OCI-LY7 (cell line): ENCODE measurements around the gene NPHP3. TPM values are rescaled to one million over a fixed set of nuclear protein-coding genes. Genes with fewer than 3 reads are reported as not detected.

Experiments
- BruUV-seq: library from RNA; stranded (reverse); fragments of 400-500 nt; replicated peaks from 2 replicates; lab custom pipeline; 2021; lab: Mats Ljungman, UMichigan
- CTCF ChIA-PET: fragments of 300-600 bp; sonication (Branson Sonifier 250); formaldehyde crosslinking; loops from one replicate; lab custom pipeline; 2022; ENCODE audit warnings: antibody characterized with exemption; ENCODE audit not compliant: unreplicated experiment; lab: Charles Lee
- POLR2A ChIA-PET: fragments of 300-600 bp; sonication (Branson Sonifier 250); formaldehyde crosslinking; loops from one replicate; lab custom pipeline; 2022; ENCODE audit warnings: antibody characterized with exemption; lab: Charles Lee
- DNase-seq: peaks from one replicate; pipeline ENCODE4 v3.0.0-alpha.2; 2015; ENCODE audit warnings: low spot score
- H2AFZ ChIP-seq: fragments of 200-600 bp; sonication (generic), shearing (Covaris generic); 2 replicates; pipeline ENCODE4 v1.6.1; 2014; ENCODE audit warnings: mild to moderate bottlenecking, antibody characterized with exemption, low read length, moderate library complexity
- H3K27ac ChIP-seq: fragments of 200-600 bp; sonication (generic); 2 replicates; pipeline ENCODE4 v1.5.1; 2014; ENCODE audit warnings: mixed run types, low read depth, mild to moderate bottlenecking, moderate library complexity, low read length, inconsistent platforms; ENCODE audit not compliant: poor library complexity, severe bottlenecking
- H3K36me3 ChIP-seq: fragments of 200-600 bp; sonication (generic); 2 replicates; pipeline ENCODE4 v1.6.1; 2014; ENCODE audit warnings: mild to moderate bottlenecking, antibody characterized with exemption, low read length, moderate library complexity, mixed read lengths; ENCODE audit not compliant: insufficient read depth
- H3K4me1 ChIP-seq: fragments of 200-600 bp; sonication (generic); 2 replicates; pipeline ENCODE4 v1.5.1; 2014; ENCODE audit warnings: mild to moderate bottlenecking, low read length; ENCODE audit not compliant: insufficient read depth, poor library complexity, severe bottlenecking
- H3K4me2 ChIP-seq: fragments of 200-600 bp; sonication (generic); 2 replicates; pipeline ENCODE4 v1.6.1; 2014; ENCODE audit warnings: mild to moderate bottlenecking, low read length
- H3K4me3 ChIP-seq: fragments of 200-600 bp; sonication (generic); 2 replicates; pipeline ENCODE4 v1.5.1; 2014; ENCODE audit warnings: mild to moderate bottlenecking, low read depth, low read length; ENCODE audit not compliant: poor library complexity, severe bottlenecking
- H3K79me2 ChIP-seq: fragments of 200-600 bp; sonication (generic); 2 replicates; pipeline ENCODE4 v1.6.1; 2016; ENCODE audit warnings: low read depth, mild to moderate bottlenecking, low read length, moderate library complexity, mixed read lengths; ENCODE audit not compliant: insufficient read depth
- H3K9me2 ChIP-seq: fragments of 200-600 bp; sonication (generic); 2 replicates; pipeline ENCODE4 v1.6.1; 2016; ENCODE audit warnings: mild to moderate bottlenecking, low read length, mixed read lengths; ENCODE audit not compliant: insufficient read depth
- H3K9me3 ChIP-seq: fragments of 200-600 bp; sonication (generic); 2 replicates; pipeline ENCODE4 v1.6.1; 2014; ENCODE audit warnings: mild to moderate bottlenecking, mixed run types, low read length, mixed read lengths
- H4K20me1 ChIP-seq: fragments of 200-600 bp; sonication (generic); 2 replicates; pipeline ENCODE4 v1.6.1; 2014; ENCODE audit warnings: mild to moderate bottlenecking, antibody characterized with exemption, low read length, moderate library complexity, mixed read lengths; ENCODE audit not compliant: insufficient read depth
- CTCF ChIP-seq: fragments of 200-600 bp; sonication (generic); conservative IDR thresholded peaks from 2 replicates; pipeline ENCODE4 v1.5.1; 2014; ENCODE audit warnings: mild to moderate bottlenecking, antibody characterized with exemption, low read length, moderate library complexity, mixed read lengths
- EZH2phosphoT487 ChIP-seq: fragments of 200-600 bp; sonication (generic); IDR thresholded peaks from 2 replicates; pipeline ENCODE4 v1.6.1; 2018; ENCODE audit warnings: low read depth, borderline replicate concordance, mild to moderate bottlenecking, mixed run types, antibody characterized with exemption, low read length, moderate library complexity, mixed read lengths
- intact Hi-C: fragments of 100-400 bp; cut with micrococcal nuclease; formaldehyde crosslinking; loops from one replicate; pipeline ENCODE4 v1.10.0; 2022; ENCODE audit not compliant: unreplicated experiment
- total RNA-seq, 2 experiments: library from RNA; depleted of rRNA in 1 of 2; stranded (reverse); fragments of >200 nt in 1 of 2; shearing (Covaris generic) in 1 of 2; gene quantifications; 2 replicates each; pipeline ENCODE4 v1.2.3, GENCODE V29; 2014 to 2022

Gene NPHP3
- total RNA-seq, 2 experiments from 2014 or later = 8.5 to 10.6 TPM

- Histone ChIP-seq H4K20me1 (no peaks in the 10 kb centered on the region), H3K9me2 (no peaks in the 10 kb centered on the region), H2AFZ (no peak overlapping the region), H3K27ac (no peak overlapping the region), H3K4me1 (no peaks in the 10 kb centered on the region), H3K36me3 (peaks cover 22% of the 10 kb centered on the region; the same call in 1 of the 2 replicates), H3K79me2 (no peaks in the 10 kb centered on the region), H3K4me2 (no peak overlapping the region), H3K9me3 (no peaks in the 10 kb centered on the region), H3K4me3 (no peak overlapping the region)
- BruUV-seq = no TSS peak
- CTCF ChIA-PET = no interaction called here
- intact Hi-C loops = no loop called here
- no peak for TF ChIP-seq EZH2phosphoT487
- no peak for TF ChIP-seq CTCF
- DNase-seq = no peak
- POLR2A ChIA-PET = no interaction called here
These were observed 84.6 kb downstream of the NPHP3 start for GRCh38 chr3:132637590-132637989.

- intact Hi-C loops = no loop called here
- Histone ChIP-seq H3K79me2 (no peaks in the 10 kb centered on the region), H3K9me3 (no peaks in the 10 kb centered on the region), H3K4me2 (no peak overlapping the region), H3K4me3 (no peak overlapping the region), H3K4me1 (no peaks in the 10 kb centered on the region), H2AFZ (no peak overlapping the region), H3K9me2 (no peaks in the 10 kb centered on the region), H3K27ac (no peak overlapping the region), H3K36me3 (peaks cover 18% of the 10 kb centered on the region), H4K20me1 (no peaks in the 10 kb centered on the region)
- TF ChIP-seq CTCF (no peak), EZH2phosphoT487 (no peak)
- BruUV-seq = no TSS peak
- CTCF ChIA-PET = interaction anchor here (0.6 kb wide), 1 partner anchor 9 kb away, joined by 3 read pairs; no protein-coding TSS in a partner anchor
- POLR2A ChIA-PET = interaction anchor here (1.1 to 2.0 kb wide), 3 partner anchors 9 to 62 kb away, joined by 3 to 14 read pairs (median 3); no protein-coding TSS in a partner anchor
- DNase-seq = no peak
These were observed 87.2 kb downstream of the NPHP3 start for GRCh38 chr3:132635052-132635451.

Other genes starting within 250 kb of the NPHP3 start
- 2.1 and 2.4 TPM in 2 replicates for gene ACKR4, start 125.1 kb downstream of the NPHP3 start, total RNA-seq (2014; rRNA removed; shearing (Covaris generic))
- gene ACKR4, start 125.1 kb downstream of the NPHP3 start, total RNA-seq (2022) = 2.5 and 3.8 TPM in 2 replicates
- gene ACAD11, start 62.6 kb downstream of the NPHP3 start, total RNA-seq (2014; rRNA removed; shearing (Covaris generic)) = 18.5 and 25.7 TPM in 2 replicates
- gene ACAD11, start 62.6 kb downstream of the NPHP3 start, total RNA-seq (2022) = 21.7 and 23.5 TPM in 2 replicates
- gene UBA5, start 62.1 kb downstream of the NPHP3 start, total RNA-seq (2014; rRNA removed; shearing (Covaris generic)) = 47.5 and 60.8 TPM in 2 replicates
- gene UBA5, start 62.1 kb downstream of the NPHP3 start, total RNA-seq (2022) = 44.6 and 45.2 TPM in 2 replicates